Measurements from ENCODE around the gene TRIM69.

Gene TRIM69

GRCh38 chr15:44811337-44811736 is 75.0 kb downstream of the TRIM69 start:
- no peak for DNase-seq

GRCh38 chr15:44812029-44812517 is 75.7 kb downstream of the TRIM69 start:
- no peak for DNase-seq

- DNase-seq = no peak
Measured at GRCh38 chr15:44813231-44813630, 76.9 kb downstream of the TRIM69 start.
